GM12874 (cell line): ENCODE data around the gene TYMP.

Experiments used
- CTCF ChIP-seq: IDR thresholded peaks from 2 replicates; pipeline ENCODE4 v1.5.1; 2011; ENCODE audit warnings: low read depth, mild to moderate bottlenecking, control low read depth, low read length, moderate library complexity; ENCODE audit not compliant: insufficient read depth

TYMP gene

GRCh38 chr22:50575426-50575941 lies 45.7 kb upstream of the TYMP start:
- no peak for TF ChIP-seq CTCF

- no peak for TF ChIP-seq CTCF
Measured at GRCh38 chr22:50574383-50574755, 44.6 kb upstream of the TYMP start.

GRCh38 chr22:50573491-50574382 lies 43.9 kb upstream of the TYMP start:
- TF ChIP-seq CTCF = no peak

GRCh38 chr22:50572965-50573364 lies 43.2 kb upstream of the TYMP start:
- no peak for TF ChIP-seq CTCF

- no peak for TF ChIP-seq CTCF
Measured at GRCh38 chr22:50571264-50572175, 41.7 kb upstream of the TYMP start.

GRCh38 chr22:50570861-50571260 lies 41.0 kb upstream of the TYMP start:
- TF ChIP-seq CTCF = no peak

- TF ChIP-seq CTCF = no peak
Measured at GRCh38 chr22:50569896-50570535, 40.2 kb upstream of the TYMP start.
